OCI-LY1 (cell line): Measurements from ENCODE around the gene ANKRD13A.

Experiments
- EZH2 ChIP-seq: fragments of 200-600 bp; sonication (generic), shearing (Covaris generic); IDR thresholded peaks from 2 replicates; pipeline ENCODE4 v1.8.0; 2017; ENCODE audit warnings: borderline replicate concordance, mixed run types, mild to moderate bottlenecking, antibody characterized with exemption, low read length, moderate library complexity, mixed read lengths
- TF ChIP-seq, protein P1 (sequence below): fragments of 200-600 bp; sonication (generic), shearing (Covaris generic); IDR thresholded peaks from 2 replicates; pipeline ENCODE4 v1.5.1; 2017; ENCODE audit warnings: mild to moderate bottlenecking, antibody characterized with exemption, low read length, moderate library complexity, mixed read lengths

DNA sequence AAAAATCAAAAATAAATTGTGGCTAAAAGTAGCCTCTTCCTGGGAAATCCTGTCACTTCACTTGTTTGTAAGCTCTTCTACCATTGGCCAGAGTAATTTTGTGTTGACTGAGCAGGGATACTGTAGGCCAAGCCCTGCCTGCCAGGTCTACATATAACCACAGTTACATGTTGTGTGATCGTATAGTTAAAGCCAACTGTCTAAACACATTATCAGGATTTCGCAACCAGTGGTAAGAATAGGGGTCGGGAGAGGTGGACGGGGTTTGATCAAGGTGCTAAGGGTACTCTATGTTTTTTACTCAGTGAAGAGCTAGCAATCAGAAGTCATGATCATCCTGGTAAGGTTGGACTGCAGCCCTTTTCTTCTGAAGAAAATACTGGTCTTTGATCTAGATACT lies 13.4 kb downstream of the ANKRD13A start:
- TF ChIP-seq EZH2: no peak
- TF ChIP-seq, protein P1, sequence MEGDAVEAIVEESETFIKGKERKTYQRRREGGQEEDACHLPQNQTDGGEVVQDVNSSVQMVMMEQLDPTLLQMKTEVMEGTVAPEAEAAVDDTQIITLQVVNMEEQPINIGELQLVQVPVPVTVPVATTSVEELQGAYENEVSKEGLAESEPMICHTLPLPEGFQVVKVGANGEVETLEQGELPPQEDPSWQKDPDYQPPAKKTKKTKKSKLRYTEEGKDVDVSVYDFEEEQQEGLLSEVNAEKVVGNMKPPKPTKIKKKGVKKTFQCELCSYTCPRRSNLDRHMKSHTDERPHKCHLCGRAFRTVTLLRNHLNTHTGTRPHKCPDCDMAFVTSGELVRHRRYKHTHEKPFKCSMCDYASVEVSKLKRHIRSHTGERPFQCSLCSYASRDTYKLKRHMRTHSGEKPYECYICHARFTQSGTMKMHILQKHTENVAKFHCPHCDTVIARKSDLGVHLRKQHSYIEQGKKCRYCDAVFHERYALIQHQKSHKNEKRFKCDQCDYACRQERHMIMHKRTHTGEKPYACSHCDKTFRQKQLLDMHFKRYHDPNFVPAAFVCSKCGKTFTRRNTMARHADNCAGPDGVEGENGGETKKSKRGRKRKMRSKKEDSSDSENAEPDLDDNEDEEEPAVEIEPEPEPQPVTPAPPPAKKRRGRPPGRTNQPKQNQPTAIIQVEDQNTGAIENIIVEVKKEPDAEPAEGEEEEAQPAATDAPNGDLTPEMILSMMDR: no peak
